IMR-90 (cell line): Measurements from ENCODE around the gene NR5A1. TPM values are rescaled to one million over a fixed set of nuclear protein-coding genes. Genes with fewer than 3 reads are reported as not detected.

ENCODE experiments used
- ATAC-seq: fragments of 200-7000 bp; cut with Tn5 transposase; 2 replicates; pipeline ENCODE4 v1.9.1; 2020; ENCODE audit warnings: low read depth, mild to moderate bottlenecking, moderate library complexity
- BruUV-seq: library from RNA; stranded (reverse); fragments of 400-500 nt; replicated peaks from 2 replicates; lab custom pipeline; 2021; lab: Mats Ljungman, UMichigan
- CTCF ChIA-PET: fragments of 300-600 bp; formaldehyde crosslinking; extraction: SDS; loops from one replicate; lab custom pipeline; 2021; ENCODE audit warnings: antibody characterized with exemption; lab: Yijun Ruan, JAX
- POLR2A ChIA-PET: fragments of 300-600 bp; sonication (Branson Sonifier 250); formaldehyde crosslinking; loops from one replicate; lab custom pipeline; 2022; ENCODE audit warnings: antibody characterized with exemption; ENCODE audit not compliant: unreplicated experiment; lab: Charles Lee
- DNase-seq: peaks from one replicate; pipeline ENCODE4 v3.0.0; 2013
- H2AFZ ChIP-seq: replicated peaks from 2 replicates; pipeline ENCODE3; 2013; ENCODE audit warnings: low read length, mild to moderate bottlenecking; ENCODE audit not compliant: poor library complexity
- H2AK5ac ChIP-seq: 2 replicates; pipeline ENCODE4 v1.6.1; 2013; ENCODE audit warnings: low read depth, low read length, inconsistent platforms
- H2AK9ac ChIP-seq: replicated peaks from 2 replicates; pipeline ENCODE3; 2013; ENCODE audit warnings: mild to moderate bottlenecking, low read depth, low read length, moderate library complexity; ENCODE audit not compliant: poor library complexity
- H2BK120ac ChIP-seq: 2 replicates; pipeline ENCODE4 v1.6.1; 2013; ENCODE audit warnings: low read depth, low read length, inconsistent platforms
- H2BK15ac ChIP-seq: 3 replicates; pipeline ENCODE4 v1.6.1; 2013; ENCODE audit warnings: low read depth, low read length, inconsistent platforms
- H2BK20ac ChIP-seq: 2 replicates; pipeline ENCODE4 v1.6.1; 2013; ENCODE audit warnings: low read depth, mild to moderate bottlenecking, inconsistent platforms, low read length, moderate library complexity
- H2BK5ac ChIP-seq: 2 replicates; pipeline ENCODE4 v1.6.1; 2013; ENCODE audit warnings: mild to moderate bottlenecking, low read depth, low read length, inconsistent platforms; ENCODE audit not compliant: poor library complexity, severe bottlenecking
- H3K14ac ChIP-seq: replicated peaks from 2 replicates; pipeline ENCODE4 v1.6.1; 2013; ENCODE audit warnings: low read depth, low read length, inconsistent platforms
- H3K18ac ChIP-seq: 2 replicates; pipeline ENCODE4 v1.6.1; 2013; ENCODE audit warnings: low read depth, low read length, control low read depth
- H3K23ac ChIP-seq: 2 replicates; pipeline ENCODE4 v1.6.1; 2013; ENCODE audit warnings: low read depth, low read length, inconsistent platforms
- H3K27ac ChIP-seq: 2 replicates; pipeline ENCODE4 v1.5.1; 2013; ENCODE audit warnings: mild to moderate bottlenecking, control low read depth, low read length; ENCODE audit not compliant: insufficient read depth
- H3K27me3 ChIP-seq: 2 replicates; pipeline ENCODE4 v1.6.1; 2013; ENCODE audit warnings: low read length; ENCODE audit not compliant: control insufficient read depth, insufficient read depth
- H3K36me3 ChIP-seq: 2 replicates; pipeline ENCODE4 v1.6.1; 2013; ENCODE audit warnings: low read length, mixed read lengths; ENCODE audit not compliant: control insufficient read depth, insufficient read depth
- H3K4ac ChIP-seq: 2 replicates; pipeline ENCODE4 v1.6.1; 2013; ENCODE audit warnings: low read depth, low read length, inconsistent platforms
- H3K4me1 ChIP-seq: 2 replicates; pipeline ENCODE4 v1.6.1; 2013; ENCODE audit warnings: low read length, mixed read lengths; ENCODE audit not compliant: control insufficient read depth, insufficient read depth
- H3K4me2 ChIP-seq: 2 replicates; pipeline ENCODE4 v1.6.1; 2013; ENCODE audit warnings: low read depth, mild to moderate bottlenecking, control low read depth, low read length, moderate library complexity
- H3K4me3 ChIP-seq: 2 replicates; pipeline ENCODE4 v1.5.1; 2013; ENCODE audit warnings: low read depth, mild to moderate bottlenecking, control low read depth, low read length, moderate library complexity; ENCODE audit not compliant: insufficient read depth
- H3K56ac ChIP-seq: 2 replicates; pipeline ENCODE4 v1.6.1; 2013; ENCODE audit warnings: low read length, inconsistent platforms; ENCODE audit not compliant: insufficient read depth; ENCODE audit errors: extremely low read depth
- H3K79me1 ChIP-seq, 2 experiments: 2 replicates each; pipeline ENCODE4 v1.6.1; 2013; ENCODE audit warnings: low read length in 2 of 2, inconsistent platforms in 1 of 2, low read depth in 1 of 2
- H3K9ac ChIP-seq: 2 replicates; pipeline ENCODE4 v1.6.1; 2013; ENCODE audit warnings: low read depth, low read length, control low read depth
- H3K9me1 ChIP-seq: 2 replicates; pipeline ENCODE4 v1.6.1; 2013; ENCODE audit warnings: low read length, inconsistent platforms; ENCODE audit not compliant: insufficient read depth
- H3K9me3 ChIP-seq: 2 replicates; pipeline ENCODE4 v1.6.1; 2013; ENCODE audit warnings: low read length; ENCODE audit not compliant: control insufficient read depth, insufficient read depth
- H4K20me1 ChIP-seq: 2 replicates; pipeline ENCODE4 v1.6.1; 2013; ENCODE audit warnings: low read length, inconsistent platforms; ENCODE audit not compliant: insufficient read depth
- H4K5ac ChIP-seq: 2 replicates; pipeline ENCODE4 v1.6.1; 2013; ENCODE audit warnings: mild to moderate bottlenecking, low read depth, low read length, control low read depth
- H4K8ac ChIP-seq, 2 experiments: 2 replicates each; pipeline ENCODE4 v1.6.1; 2013; ENCODE audit warnings: low read depth in 2 of 2, low read length in 2 of 2, control low read depth in 1 of 2, inconsistent platforms in 1 of 2
- H4K91ac ChIP-seq: 2 replicates; pipeline ENCODE4 v1.6.1; 2013; ENCODE audit warnings: low read depth, low read length, inconsistent platforms; ENCODE audit not compliant: insufficient read depth
- BHLHE40 ChIP-seq: fragments of 150-350 bp; IDR thresholded peaks from 2 replicates; pipeline ENCODE4 v1.6.1; 2016; ENCODE audit warnings: mild to moderate bottlenecking, low read depth, low read length
- CEBPB ChIP-seq: IDR thresholded peaks from 2 replicates; pipeline ENCODE4 v1.6.1; 2012; ENCODE audit warnings: low read depth, low read length, improper control_type of control experiment
- CHD1 ChIP-seq: IDR thresholded peaks from 2 replicates; pipeline ENCODE4 v1.6.1; 2012; ENCODE audit warnings: low read depth, low read length, improper control_type of control experiment
- FOS ChIP-seq: fragments of 150-350 bp; IDR thresholded peaks from 2 replicates; pipeline ENCODE4 v1.6.1; 2016; ENCODE audit warnings: low read depth, low read length
- POLR2A ChIP-seq: IDR thresholded peaks from 2 replicates; pipeline ENCODE4 v1.6.1; 2012; ENCODE audit warnings: mild to moderate bottlenecking, low read depth, low read length
- RFX5 ChIP-seq: IDR thresholded peaks from 2 replicates; pipeline ENCODE4 v1.8.0; 2012; ENCODE audit warnings: low read depth, mild to moderate bottlenecking, low read length, moderate library complexity
- SMC3 ChIP-seq: fragments of 150-350 bp; IDR thresholded peaks from 2 replicates; pipeline ENCODE4 v1.6.1; 2016; ENCODE audit warnings: low read depth, mild to moderate bottlenecking, antibody characterized with exemption, low read length, moderate library complexity
- WGBS, 2 experiments: methylation state at CpG; one replicate each; pipeline versions ENCODE4 v1.1.5 to v1.1.7; 2013; ENCODE audit warnings: missing lambda C conversion rate in 2 of 2; ENCODE audit not compliant: insufficient read length in 1 of 2; ENCODE audit errors: extremely low coverage in 2 of 2; 5-methylcytosine and 5-hydroxymethylcytosine counted together
- dilution Hi-C: fragments of 300-500 bp; cut with HindIII; formaldehyde crosslinking; loops from one replicate; pipeline ENCODE4 v1.14.3; 2018; ENCODE audit warnings: low sequenced_read_pairs; ENCODE audit not compliant: unreplicated experiment
- in situ Hi-C: fragments of 300-500 bp; cut with MboI; formaldehyde crosslinking; loops from 3 replicates; pipeline ENCODE4 v1.14.3; 2019; ENCODE audit warnings: low sequenced_read_pairs, inconsistent platforms, mixed read lengths
- intact Hi-C: fragments of 100-400 bp; cut with micrococcal nuclease; formaldehyde crosslinking; loops from 2 replicates; pipeline ENCODE4 v1.10.0; 2022
- polyA plus RNA-seq, 3 experiments: library from polyadenylated mRNA; depleted of rRNA; stranded (reverse); fragments of >200 nt; gene quantifications; 2 replicates each; pipeline ENCODE4 v1.2.3, GENCODE V29; 2012; ENCODE audit warnings: low replicate concordance in 1 of 3
- total RNA-seq: library from RNA; depleted of rRNA; stranded (reverse); fragments of >200 nt; gene quantifications from 2 replicates; pipeline ENCODE4 v1.2.3, GENCODE V29; 2012

Gene NR5A1
- total and polyA plus RNA-seq, 2 of the 4 experiments (the other 2 are of a cell fraction) = not detected

GRCh38 chr9:124544535-124544934, 37.3 kb upstream of the NR5A1 start:
- Histone ChIP-seq H2BK15ac (no peak overlapping the region), H4K91ac (no peak overlapping the region), H3K18ac (no peak overlapping the region), H2BK5ac (no peak overlapping the region), H3K4me3 (no peak overlapping the region), H3K23ac (no peak overlapping the region), H2AFZ (no peak overlapping the region), H3K9ac (no peak overlapping the region), H3K9me3 (no peaks in the 10 kb centered on the region), H3K4ac (no peak overlapping the region), H4K8ac (no peak overlapping the region), H3K4me1 (peaks cover 2% of the 10 kb centered on the region; the same call in 1 of the 2 replicates), H3K4me2 (no peak overlapping the region), H4K5ac (no peak overlapping the region), H3K9me1 (0 out of 2 replicates have a peak, but pooled peaks cover 7% of the 10 kb centered on the region), H3K14ac (no peak overlapping the region), H2BK120ac (no peak overlapping the region), H3K56ac (no peak overlapping the region), H3K27ac (no peak overlapping the region), H2BK20ac (no peak overlapping the region), H3K27me3 (peaks cover 21% of the 10 kb centered on the region), H2AK9ac (no peak overlapping the region), H4K20me1 (no peaks in the 10 kb centered on the region), H2AK5ac (no peak overlapping the region), H3K36me3 (no peaks in the 10 kb centered on the region), H3K79me1 (no peaks in the 10 kb centered on the region)
- CTCF ChIA-PET = interaction anchor here (1.3 kb wide), 1 partner anchor 125 kb away, joined by 3 read pairs; no protein-coding TSS in a partner anchor
- POLR2A ChIA-PET = no interaction called here
- ATAC-seq = no peak
- in situ Hi-C loops (no loop called here), dilution Hi-C loops (no loop called here), intact Hi-C loops (no loop called here)
- WGBS, 2 experiments = 100% methylated on average over 1 of the region's 2 CpGs; no CpG with 5 or more reads in 1 of the 2 experiments
- no TSS peak for BruUV-seq
- DNase-seq = no peak
- no peak for TF ChIP-seq POLR2A
- no peak for TF ChIP-seq FOS
- TF ChIP-seq CEBPB = no peak
- TF ChIP-seq CHD1 = no peak
- no peak for TF ChIP-seq SMC3
- no peak for TF ChIP-seq BHLHE40
- no peak for TF ChIP-seq RFX5
